SK-N-SH (cell line): ENCODE results near the gene PEX5. TPM values are rescaled to one million over a fixed set of nuclear protein-coding genes. Genes with fewer than 3 reads are reported as not detected.

Source experiments
- CTCF ChIA-PET: fragments of 300-600, 350-600 bp; formaldehyde crosslinking; extraction: SDS; loops from one replicate; lab custom pipeline; 2021; lab: Yijun Ruan, JAX
- POLR2A ChIA-PET: fragments of 350-600 bp; sonication (Branson Sonifier 250); formaldehyde crosslinking; extraction: SDS; loops from one replicate; lab custom pipeline; 2020; ENCODE audit warnings: antibody characterized with exemption, inconsistent platforms; lab: Yijun Ruan, JAX
- DNase-seq: peaks from one replicate; pipeline ENCODE4 v3.0.0; 2012
- H2AFZ ChIP-seq: fragments of 200-600 bp; sonication (generic); 2 replicates; pipeline ENCODE4 v1.8.1; 2016; ENCODE audit warnings: antibody characterized with exemption, mild to moderate bottlenecking, low read depth
- H3F3A ChIP-seq: fragments of 200-600 bp; sonication (generic); replicated peaks from 2 replicates; pipeline ENCODE3; 2016; ENCODE audit warnings: antibody characterized with exemption, mild to moderate bottlenecking; ENCODE audit not compliant: insufficient read depth
- H3K27ac ChIP-seq, 2 experiments: fragments of 200-500 bp in 1 of 2; fragments of 200-600 bp in 1 of 2; sonication (Bioruptor generic) in 1 of 2; sonication (generic), shearing (Covaris generic) in 1 of 2; 2 replicates each; pipeline versions ENCODE4 v1.5.1 to v1.6.1; 2014 to 2016; ENCODE audit warnings: low read depth in 2 of 2, inconsistent platforms in 1 of 2, low read length in 1 of 2, mild to moderate bottlenecking in 1 of 2, mixed read lengths in 1 of 2
- H3K27me3 ChIP-seq: fragments of 200-600 bp; sonication (generic), shearing (Covaris generic); 2 replicates; pipeline ENCODE4 v1.6.1; 2016; ENCODE audit warnings: mixed run types; ENCODE audit not compliant: insufficient read depth
- H3K36me3 ChIP-seq, 2 experiments: fragments of 200-500 bp in 1 of 2; fragments of 200-600 bp in 1 of 2; sonication (Bioruptor generic) in 1 of 2; sonication (generic) in 1 of 2; replicated peaks in 1 of 2; 2 replicates each; pipeline versions ENCODE3 to v1.5.1; 2014 to 2016; ENCODE audit warnings: low read length in 1 of 2, mild to moderate bottlenecking in 1 of 2; ENCODE audit not compliant: insufficient read depth in 2 of 2, control insufficient read depth in 1 of 2
- H3K4me1 ChIP-seq, 2 experiments: fragments of 200-500 bp in 1 of 2; fragments of 200-600 bp in 1 of 2; sonication (Bioruptor generic) in 1 of 2; sonication (generic), shearing (Covaris generic) in 1 of 2; 2 replicates each; pipeline versions ENCODE4 v1.5.1 to v1.6.1; 2014 to 2016; ENCODE audit warnings: low read depth in 1 of 2, low read length in 1 of 2, mixed run types in 1 of 2; ENCODE audit not compliant: insufficient read depth in 2 of 2, control insufficient read depth in 1 of 2
- H3K4me2 ChIP-seq: fragments of 200-600 bp; sonication (generic), shearing (Covaris generic); 2 replicates; pipeline ENCODE4 v1.6.1; 2017; ENCODE audit warnings: mixed run types
- H3K4me3 ChIP-seq, 2 experiments: fragments of 200-500 bp in 1 of 2; fragments of 200-600 bp in 1 of 2; sonication (Bioruptor generic) in 1 of 2; sonication (generic), shearing (Covaris generic) in 1 of 2; 2 replicates each; pipeline versions ENCODE4 v1.5.1 to v1.8.1; 2014 to 2016; ENCODE audit warnings: low read depth in 2 of 2, inconsistent platforms in 1 of 2, low read length in 1 of 2, mild to moderate bottlenecking in 1 of 2, mixed read lengths in 1 of 2, moderate library complexity in 1 of 2
- H3K79me2 ChIP-seq: fragments of 200-600 bp; sonication (generic); 2 replicates; pipeline ENCODE4 v1.8.1; 2017; ENCODE audit warnings: mild to moderate bottlenecking; ENCODE audit not compliant: insufficient read depth
- H3K9ac ChIP-seq: fragments of 200-600 bp; sonication (generic); 2 replicates; pipeline ENCODE4 v1.6.1; 2017; ENCODE audit warnings: mixed run types
- H3K9me2 ChIP-seq: fragments of 200-600 bp; sonication (generic); 2 replicates; pipeline ENCODE4 v1.6.1; 2017; ENCODE audit warnings: mixed run types
- H3K9me3 ChIP-seq: fragments of 200-600 bp; sonication (generic); 2 replicates; pipeline ENCODE4 v1.6.1; 2017; ENCODE audit warnings: mixed run types, mild to moderate bottlenecking, moderate library complexity
- H4K20me1 ChIP-seq: fragments of 200-600 bp; sonication (generic); 2 replicates; pipeline ENCODE4 v1.6.1; 2017; ENCODE audit warnings: mild to moderate bottlenecking, mixed run types; ENCODE audit not compliant: insufficient read depth
- ELF1 ChIP-seq: IDR thresholded peaks from 2 replicates; pipeline ENCODE4 v1.4.0; 2012
- EZH2phosphoT487 ChIP-seq: fragments of 200-600 bp; sonication (generic); IDR thresholded peaks from 2 replicates; pipeline ENCODE4 v1.6.1; 2017; ENCODE audit warnings: low read depth, mixed run types, mild to moderate bottlenecking, antibody characterized with exemption, moderate library complexity, borderline replicate concordance
- FOSL2 ChIP-seq: IDR thresholded peaks from 2 replicates; pipeline ENCODE4 v1.4.0; 2012; ENCODE audit warnings: low read depth, mild to moderate bottlenecking, moderate library complexity, borderline replicate concordance
- GABPA ChIP-seq: IDR thresholded peaks from 2 replicates; pipeline ENCODE4 v1.4.0; 2012; ENCODE audit warnings: low read depth, mild to moderate bottlenecking
- GATA2 ChIP-seq: sonication (generic); formaldehyde crosslinking; IDR thresholded peaks from 2 replicates; pipeline ENCODE4 v1.5.0; 2020; ENCODE audit warnings: mild to moderate bottlenecking, missing genetic modification reagents
- MEF2A ChIP-seq: IDR thresholded peaks from 2 replicates; pipeline ENCODE4 v1.4.0; 2012; ENCODE audit warnings: low read depth, borderline replicate concordance
- MXI1 ChIP-seq: IDR thresholded peaks from 2 replicates; pipeline ENCODE4 v1.6.1; 2012; ENCODE audit warnings: mild to moderate bottlenecking, low read depth, low read length, improper control_type of control experiment
- NFIC ChIP-seq: IDR thresholded peaks from 2 replicates; pipeline ENCODE4 v1.4.0; 2012; ENCODE audit warnings: borderline replicate concordance
- NRF1 ChIP-seq: IDR thresholded peaks from 2 replicates; pipeline ENCODE4 v1.6.1; 2012; ENCODE audit warnings: low read depth, mild to moderate bottlenecking, low read length
- RCOR1 ChIP-seq: fragments of 150-350 bp; IDR thresholded peaks from 2 replicates; pipeline ENCODE4 v1.6.1; 2017; ENCODE audit warnings: antibody characterized with exemption, low read length
- REST ChIP-seq: IDR thresholded peaks from 2 replicates; pipeline ENCODE4 v1.6.1; 2012; ENCODE audit warnings: mild to moderate bottlenecking, low read depth, low read length, moderate library complexity
- SMC3 ChIP-seq: IDR thresholded peaks from 2 replicates; pipeline ENCODE4 v1.6.1; 2012; ENCODE audit warnings: low read depth, low read length, improper control_type of control experiment
- TAF1 ChIP-seq: IDR thresholded peaks from 2 replicates; pipeline ENCODE4 v1.6.1; 2012; ENCODE audit warnings: low read depth, mild to moderate bottlenecking, low read length, moderate library complexity, borderline replicate concordance
- TCF12 ChIP-seq: IDR thresholded peaks from 2 replicates; pipeline ENCODE4 v1.4.0; 2012
- TEAD4 ChIP-seq: IDR thresholded peaks from 2 replicates; pipeline ENCODE4 v1.4.0; 2012; ENCODE audit warnings: mild to moderate bottlenecking, borderline replicate concordance; ENCODE audit not compliant: insufficient read depth
- YY1 ChIP-seq: IDR thresholded peaks from 2 replicates; pipeline ENCODE4 v1.4.0; 2012; ENCODE audit warnings: low read depth, mild to moderate bottlenecking
- ZBTB33 ChIP-seq: IDR thresholded peaks from 2 replicates; pipeline ENCODE4 v1.4.0; 2012; ENCODE audit warnings: low read depth, borderline replicate concordance
- WGBS: methylation state at CpG from one replicate; pipeline ENCODE4 v1.1.6; 2017; ENCODE audit warnings: low lambda C conversion rate; 5-methylcytosine and 5-hydroxymethylcytosine counted together
- polyA plus RNA-seq, 3 experiments: library from polyadenylated mRNA; depleted of rRNA; stranded (reverse); fragments of >200 nt; gene quantifications; 2 replicates each; pipeline ENCODE4 v1.2.3, GENCODE V29; 2012
- TF ChIP-seq, protein P1 (sequence below): IDR thresholded peaks from 2 replicates; pipeline ENCODE4 v1.4.0; 2012; ENCODE audit warnings: low read depth, borderline replicate concordance

Gene PEX5
- polyA plus RNA-seq, 1 of the 3 experiments (the other 2 are of a cell fraction): 22.6 TPM

GRCh38 chr12:7229741-7230140 is 40.3 kb downstream of the PEX5 start (continued):
- no peak for TF ChIP-seq ZBTB33
- no peak for TF ChIP-seq MEF2A
- TF ChIP-seq TEAD4: no peak
- TF ChIP-seq NRF1: no peak
- no peak for TF ChIP-seq FOSL2
- TF ChIP-seq REST: no peak
- TF ChIP-seq YY1: no peak
- no peak for TF ChIP-seq ELF1
- TF ChIP-seq TCF12: no peak
- no peak for TF ChIP-seq GATA2 (CRISPR knock-in tag)
- no peak for TF ChIP-seq RCOR1
- TF ChIP-seq, all 33 proteins: peak for 0

- no peaks in the 10 kb centered on the region for H3K9me3 ChIP-seq
- H3K9ac ChIP-seq: no peak overlapping the region
- TF ChIP-seq TAF1 (no peak), MXI1 (no peak), SMC3 (no peak), EZH2phosphoT487 (no peak), GABPA (no peak), ELF1 (no peak), NFIC (no peak), TCF12 (no peak)
- TF ChIP-seq, protein P1, sequence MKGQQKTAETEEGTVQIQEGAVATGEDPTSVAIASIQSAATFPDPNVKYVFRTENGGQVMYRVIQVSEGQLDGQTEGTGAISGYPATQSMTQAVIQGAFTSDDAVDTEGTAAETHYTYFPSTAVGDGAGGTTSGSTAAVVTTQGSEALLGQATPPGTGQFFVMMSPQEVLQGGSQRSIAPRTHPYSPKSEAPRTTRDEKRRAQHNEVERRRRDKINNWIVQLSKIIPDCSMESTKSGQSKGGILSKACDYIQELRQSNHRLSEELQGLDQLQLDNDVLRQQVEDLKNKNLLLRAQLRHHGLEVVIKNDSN: no peak
- H3K27me3 ChIP-seq: peaks cover 11% of the 10 kb centered on the region; the same call in 1 of the 2 replicates
- H3K4me3 ChIP-seq: no peak overlapping the region
- H3F3A ChIP-seq: no peaks in the 10 kb centered on the region
- H3K79me2 ChIP-seq: no peaks in the 10 kb centered on the region
- H3K36me3 ChIP-seq: no peaks in the 10 kb centered on the region
- no peaks in the 10 kb centered on the region for H4K20me1 ChIP-seq
- H3K4me1 ChIP-seq: no peaks in the 10 kb centered on the region
- ChIA-PET CTCF (interaction anchor here (1.0 kb wide), 1 partner anchor 396 kb away, joined by 3 read pairs; no protein-coding TSS in a partner anchor), POLR2A (no interaction called here)
- no peak overlapping the region for H3K27ac ChIP-seq
- no peak for DNase-seq
- no peaks in the 10 kb centered on the region for H3K9me2 ChIP-seq
- 3% methylated on average over 3 of the region's 3 CpGs for WGBS
- H2AFZ ChIP-seq: no peak overlapping the region
- no peak overlapping the region for H3K4me2 ChIP-seq
Observed at GRCh38 chr12:7241404-7242005, 52.0 kb downstream of the PEX5 start.
